ENCODE data around the gene SGSM2. TPM values are rescaled to one million over a fixed set of nuclear protein-coding genes. Genes with fewer than 3 reads are reported as not detected.

The SGSM2 gene
- total and polyA plus RNA-seq, 2 of the 13 experiments (the other 11 are each of a cell fraction or from before 2014, with no cell fraction given): 30.4 to 51.3 TPM

GRCh38 chr17:2399572-2400473 lies 62.5 kb downstream of the SGSM2 start (continued):
- TF ChIP-seq ZNF234 (CRISPR knock-in tag; conservative IDR thresholded peaks at IDR 0.05): no peak
- TF ChIP-seq HMGXB4 (CRISPR knock-in tag; IDR thresholded peaks at IDR 0.05; ENCODE audit: borderline replicate concordance in 1 of 2, low read depth in 1 of 2): peak; percentile 24; a peak in 2 of 4 replicates
- peak; percentile 46; the same call in 1 of the 2 replicates for TF ChIP-seq NR2C2 (CRISPR knock-in tag; IDR thresholded peaks at IDR 0.05; ENCODE audit: borderline replicate concordance)
- no peak for TF ChIP-seq NFIC (IDR thresholded peaks at IDR 0.05; ENCODE audit: low read length)
- no peak for TF ChIP-seq E2F5 (CRISPR knock-in tag; conservative IDR thresholded peaks at IDR 0.05)
- no peak for TF ChIP-seq DBP (CRISPR knock-in tag; IDR thresholded peaks at IDR 0.05; ENCODE audit: not compliant biosample characterization)
- TF ChIP-seq ZNF576 (CRISPR knock-in tag; IDR thresholded peaks at IDR 0.05): no peak
- peak; percentile 47; the same call in 1 of the 2 replicates for TF ChIP-seq HOXD1 (CRISPR knock-in tag; IDR thresholded peaks at IDR 0.05)
- no peak for TF ChIP-seq TCF7 (IDR thresholded peaks at IDR 0.05; ENCODE audit: low read depth)
- TF ChIP-seq ZNF468 (CRISPR knock-in tag; IDR thresholded peaks at IDR 0.05): no peak
- no peak for TF ChIP-seq ZMYM3 (CRISPR knock-in tag; IDR thresholded peaks at IDR 0.05)
- no peak for TF ChIP-seq ZNF260 (CRISPR knock-in tag; IDR thresholded peaks at IDR 0.05; ENCODE audit: borderline replicate concordance, low read depth)
- TF ChIP-seq FOXC1 (CRISPR knock-in tag; IDR thresholded peaks at IDR 0.05; ENCODE audit: borderline replicate concordance): peak; percentile 70; the same call in 1 of the 2 replicates
- 0 out of 2 replicates have a peak, but pooled peaks have one; percentile 31 for TF ChIP-seq BRD4 (CRISPR knock-in tag; IDR thresholded peaks at IDR 0.05)
- TF ChIP-seq SSRP1 (CRISPR knock-in tag; IDR thresholded peaks at IDR 0.05): peak; percentile 82; the same call in 1 of the 2 replicates
- TF ChIP-seq CENPX (CRISPR knock-in tag; IDR thresholded peaks at IDR 0.05): no peak
- peak; percentile 61; the same call in 1 of the 2 replicates for TF ChIP-seq LBX2 (CRISPR knock-in tag; IDR thresholded peaks at IDR 0.05; ENCODE audit: borderline replicate concordance)
- no peak for TF ChIP-seq ZNF839 (CRISPR knock-in tag; IDR thresholded peaks at IDR 0.05; ENCODE audit: borderline replicate concordance)
- no peak for TF ChIP-seq ZNF556 (CRISPR knock-in tag; IDR thresholded peaks at IDR 0.05; ENCODE audit: borderline replicate concordance)
- no peak for TF ChIP-seq ZFP41 (CRISPR knock-in tag; IDR thresholded peaks at IDR 0.05; ENCODE audit: borderline replicate concordance)
- TF ChIP-seq ZNF550 (CRISPR knock-in tag; IDR thresholded peaks at IDR 0.05; ENCODE audit: borderline replicate concordance): no peak
- peak; percentile 22; the same call in 1 of the 2 replicates for TF ChIP-seq TFAP4 (IDR thresholded peaks at IDR 0.05; ENCODE audit: borderline replicate concordance, low read depth)
- TF ChIP-seq ZNF256 (CRISPR knock-in tag; conservative IDR thresholded peaks at IDR 0.05): no peak
- TF ChIP-seq ZNF17 (CRISPR knock-in tag; IDR thresholded peaks at IDR 0.05): no peak

Measured in HepG2 (cell line).